ENCODE measurements around the gene TUBGCP2.

DNA sequence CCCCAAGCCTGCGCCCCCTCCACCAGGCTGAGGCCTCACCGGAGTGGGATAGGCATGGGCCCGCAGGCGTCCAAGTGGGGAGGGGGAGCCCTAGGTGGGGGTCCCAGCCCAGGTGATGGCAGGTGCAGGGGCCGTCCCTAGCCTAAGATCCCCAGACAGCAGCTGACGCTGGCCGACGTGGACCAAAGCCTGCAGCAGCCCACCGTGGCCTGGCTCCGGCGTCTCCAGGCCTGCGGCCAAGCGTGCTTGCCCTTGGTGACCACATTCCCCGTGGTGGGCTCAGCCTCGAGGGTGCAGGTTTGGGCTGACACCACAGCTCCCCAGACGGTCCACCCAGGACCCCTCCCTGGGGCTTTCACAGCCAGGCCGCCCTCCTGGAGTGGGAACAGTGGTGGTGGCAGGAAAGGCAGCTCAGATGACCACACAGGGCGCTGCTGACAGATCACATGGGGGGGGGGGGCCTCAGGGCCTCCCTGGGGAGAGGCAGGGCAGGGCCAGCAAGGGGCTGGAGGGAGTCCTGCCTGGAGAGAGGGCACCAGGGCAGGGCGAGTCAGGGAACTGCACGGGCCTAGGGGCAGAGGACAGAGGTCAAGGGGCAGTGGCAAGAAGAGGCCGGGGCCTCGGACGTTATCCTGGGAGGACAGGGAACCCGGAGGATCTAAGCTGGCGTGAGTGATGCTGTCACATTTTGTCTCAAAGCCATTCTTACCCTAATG is 31.2 kb downstream of the TUBGCP2 start:
- TF ChIP-seq, protein P1, sequence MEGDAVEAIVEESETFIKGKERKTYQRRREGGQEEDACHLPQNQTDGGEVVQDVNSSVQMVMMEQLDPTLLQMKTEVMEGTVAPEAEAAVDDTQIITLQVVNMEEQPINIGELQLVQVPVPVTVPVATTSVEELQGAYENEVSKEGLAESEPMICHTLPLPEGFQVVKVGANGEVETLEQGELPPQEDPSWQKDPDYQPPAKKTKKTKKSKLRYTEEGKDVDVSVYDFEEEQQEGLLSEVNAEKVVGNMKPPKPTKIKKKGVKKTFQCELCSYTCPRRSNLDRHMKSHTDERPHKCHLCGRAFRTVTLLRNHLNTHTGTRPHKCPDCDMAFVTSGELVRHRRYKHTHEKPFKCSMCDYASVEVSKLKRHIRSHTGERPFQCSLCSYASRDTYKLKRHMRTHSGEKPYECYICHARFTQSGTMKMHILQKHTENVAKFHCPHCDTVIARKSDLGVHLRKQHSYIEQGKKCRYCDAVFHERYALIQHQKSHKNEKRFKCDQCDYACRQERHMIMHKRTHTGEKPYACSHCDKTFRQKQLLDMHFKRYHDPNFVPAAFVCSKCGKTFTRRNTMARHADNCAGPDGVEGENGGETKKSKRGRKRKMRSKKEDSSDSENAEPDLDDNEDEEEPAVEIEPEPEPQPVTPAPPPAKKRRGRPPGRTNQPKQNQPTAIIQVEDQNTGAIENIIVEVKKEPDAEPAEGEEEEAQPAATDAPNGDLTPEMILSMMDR (CRISPR knock-in tag; IDR thresholded peaks at IDR 0.05) = no peak
- TF ChIP-seq RAD21 (CRISPR knock-in tag; IDR thresholded peaks at IDR 0.05) = no peak
- TF ChIP-seq TARDBP (CRISPR knock-in tag; IDR thresholded peaks at IDR 0.05) = no peak
- no peak for TF ChIP-seq ZNF180 (CRISPR knock-in tag; IDR thresholded peaks at IDR 0.05; ENCODE audit: borderline replicate concordance, low read depth)
- no peak for TF ChIP-seq ARID2 (CRISPR knock-in tag; IDR thresholded peaks at IDR 0.05; ENCODE audit: borderline replicate concordance)
- TF ChIP-seq, protein P2, sequence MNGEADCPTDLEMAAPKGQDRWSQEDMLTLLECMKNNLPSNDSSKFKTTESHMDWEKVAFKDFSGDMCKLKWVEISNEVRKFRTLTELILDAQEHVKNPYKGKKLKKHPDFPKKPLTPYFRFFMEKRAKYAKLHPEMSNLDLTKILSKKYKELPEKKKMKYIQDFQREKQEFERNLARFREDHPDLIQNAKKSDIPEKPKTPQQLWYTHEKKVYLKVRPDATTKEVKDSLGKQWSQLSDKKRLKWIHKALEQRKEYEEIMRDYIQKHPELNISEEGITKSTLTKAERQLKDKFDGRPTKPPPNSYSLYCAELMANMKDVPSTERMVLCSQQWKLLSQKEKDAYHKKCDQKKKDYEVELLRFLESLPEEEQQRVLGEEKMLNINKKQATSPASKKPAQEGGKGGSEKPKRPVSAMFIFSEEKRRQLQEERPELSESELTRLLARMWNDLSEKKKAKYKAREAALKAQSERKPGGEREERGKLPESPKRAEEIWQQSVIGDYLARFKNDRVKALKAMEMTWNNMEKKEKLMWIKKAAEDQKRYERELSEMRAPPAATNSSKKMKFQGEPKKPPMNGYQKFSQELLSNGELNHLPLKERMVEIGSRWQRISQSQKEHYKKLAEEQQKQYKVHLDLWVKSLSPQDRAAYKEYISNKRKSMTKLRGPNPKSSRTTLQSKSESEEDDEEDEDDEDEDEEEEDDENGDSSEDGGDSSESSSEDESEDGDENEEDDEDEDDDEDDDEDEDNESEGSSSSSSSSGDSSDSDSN (CRISPR knock-in tag; IDR thresholded peaks at IDR 0.05) = no peak
